Measurements from ENCODE around the gene CCDC78. TPM values are rescaled to one million over a fixed set of nuclear protein-coding genes. Genes with fewer than 3 reads are reported as not detected.

Gene CCDC78
- total RNA-seq, 1 donor from 2014 or later: 0.85 TPM

GRCh38 chr16:683396-684070 lies 42.7 kb downstream of the CCDC78 start:
- no peak for DNase-seq (ENCODE audit: low spot score)
- H3K9me3 Mint-ChIP-seq (ENCODE audit: unreplicated experiment): no peaks in the 10 kb centered on the region

GRCh38 chr16:682493-683395 lies 43.5 kb downstream of the CCDC78 start:
- no peak for TF ChIP-seq CTCF (IDR thresholded peaks at IDR 0.05; ENCODE audit: unreplicated experiment)
- Mint-ChIP-seq H3K9me3 (ENCODE audit: unreplicated experiment) (no peaks in the 10 kb centered on the region), H3K36me3 (ENCODE audit: low read depth, unreplicated experiment) (peaks cover 5% of the 10 kb centered on the region)

More at GRCh38 chr16:683396-684070, 42.7 kb downstream of the CCDC78 start:
- H3K4me3 Mint-ChIP-seq (ENCODE audit: unreplicated experiment): peak overlapping the region; percentile 47
- peaks cover 5% of the 10 kb centered on the region for H3K36me3 Mint-ChIP-seq (ENCODE audit: low read depth, unreplicated experiment)
- no peak for TF ChIP-seq CTCF (IDR thresholded peaks at IDR 0.05; ENCODE audit: unreplicated experiment)
- H3K27ac Mint-ChIP-seq (ENCODE audit: unreplicated experiment): no peak overlapping the region
- H3K27me3 Mint-ChIP-seq (ENCODE audit: unreplicated experiment): peaks cover 14% of the 10 kb centered on the region
- H3K4me1 Mint-ChIP-seq (ENCODE audit: unreplicated experiment): peaks cover 6% of the 10 kb centered on the region

GRCh38 chr16:681746-682427 lies 44.4 kb downstream of the CCDC78 start:
- no peak for DNase-seq (ENCODE audit: low spot score)
- Mint-ChIP-seq H3K27me3 (ENCODE audit: unreplicated experiment) (peaks cover 15% of the 10 kb centered on the region), H3K36me3 (ENCODE audit: low read depth, unreplicated experiment) (peaks cover 5% of the 10 kb centered on the region), H3K4me1 (ENCODE audit: unreplicated experiment) (peaks cover 6% of the 10 kb centered on the region), H3K9me3 (ENCODE audit: unreplicated experiment) (no peaks in the 10 kb centered on the region), H3K27ac (ENCODE audit: unreplicated experiment) (no peak overlapping the region), H3K4me3 (ENCODE audit: unreplicated experiment) (peak overlapping the region; percentile 87)
- TF ChIP-seq CTCF (IDR thresholded peaks at IDR 0.05; ENCODE audit: unreplicated experiment): no peak

More at GRCh38 chr16:682493-683395, 43.5 kb downstream of the CCDC78 start:
- Mint-ChIP-seq H3K4me3 (ENCODE audit: unreplicated experiment) (peak overlapping the region; percentile 87), H3K27ac (ENCODE audit: unreplicated experiment) (peak overlapping the region; percentile 80), H3K27me3 (ENCODE audit: unreplicated experiment) (peaks cover 14% of the 10 kb centered on the region), H3K4me1 (ENCODE audit: unreplicated experiment) (peaks cover 6% of the 10 kb centered on the region)
- no peak for DNase-seq (ENCODE audit: low spot score)

GRCh38 chr16:680967-681745 lies 45.1 kb downstream of the CCDC78 start:
- Mint-ChIP-seq H3K4me1 (ENCODE audit: unreplicated experiment) (peaks cover 6% of the 10 kb centered on the region), H3K4me3 (ENCODE audit: unreplicated experiment) (peak overlapping the region; percentile 85), H3K27ac (ENCODE audit: unreplicated experiment) (no peak overlapping the region), H3K36me3 (ENCODE audit: low read depth, unreplicated experiment) (peaks cover 5% of the 10 kb centered on the region), H3K9me3 (ENCODE audit: unreplicated experiment) (no peaks in the 10 kb centered on the region), H3K27me3 (ENCODE audit: unreplicated experiment) (peaks cover 18% of the 10 kb centered on the region)
- DNase-seq (ENCODE audit: low spot score): no peak
- TF ChIP-seq CTCF (IDR thresholded peaks at IDR 0.05; ENCODE audit: unreplicated experiment): no peak
